Keratinocyte (primary cell): ENCODE results near the gene FADS3.

ENCODE experiments used
- CTCF ChIP-seq, 3 experiments: IDR thresholded peaks in 1 of 3; conservative IDR thresholded peaks in 1 of 3; optimal IDR thresholded peaks in 1 of 3; 2 replicates in 2 of 3; 3 replicates in 1 of 3; pipeline versions ENCODE3 to v1.5.1; 2011; ENCODE audit warnings: low read length in 3 of 3, mild to moderate bottlenecking in 3 of 3, moderate library complexity in 2 of 3, control low read depth in 1 of 3, inconsistent platforms in 1 of 3; ENCODE audit not compliant: insufficient read depth in 2 of 3; ENCODE audit errors: extremely low read depth in 1 of 3
- EZH2 ChIP-seq: IDR thresholded peaks from one replicate; pipeline ENCODE4 v1.6.1; 2012; ENCODE audit warnings: inconsistent platforms, mild to moderate bottlenecking, low read length, moderate library complexity

- TF ChIP-seq EZH2: no peak
- TF ChIP-seq CTCF (optimal IDR thresholded peaks at IDR 0.05 in 1 of 3, IDR thresholded peaks at IDR 0.05 in 1 of 3, conservative IDR thresholded peaks at IDR 0.05 in 1 of 3; ENCODE audit: extremely low read depth in 1 of 3, insufficient read depth in 2 of 3, low read length in 3 of 3): no peak
Observed at GRCh38 chr11:61880031-61880430, 11.3 kb downstream of the FADS3 start.
